Germinal center (tissue), 1 donor: ENCODE measurements around the gene PLOD2.

Source experiments
- DNase-seq: peaks from one replicate; pipeline ENCODE4 v3.0.0; 2012; ENCODE audit warnings: mixed read lengths, low spot score

Gene PLOD2

DNA sequence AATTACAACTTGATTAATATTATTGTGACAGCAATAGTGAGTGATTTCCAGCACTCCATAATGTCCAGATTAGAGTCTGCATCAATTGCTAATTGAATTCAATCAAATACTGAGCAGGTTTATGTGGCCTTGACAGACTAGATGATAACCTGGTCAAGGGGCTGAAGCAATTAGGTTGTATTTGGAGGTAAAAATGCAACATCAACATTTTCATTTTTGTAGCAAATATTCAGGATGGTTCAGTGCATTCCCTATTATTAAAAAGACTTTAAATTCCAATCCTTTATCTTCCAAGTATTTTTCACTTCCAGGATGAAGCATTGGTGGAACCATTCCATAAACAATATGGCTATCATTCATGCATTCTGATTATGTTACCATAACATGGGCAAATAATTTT is 120.4 kb downstream of the PLOD2 start:
- no peak for DNase-seq

DNA sequence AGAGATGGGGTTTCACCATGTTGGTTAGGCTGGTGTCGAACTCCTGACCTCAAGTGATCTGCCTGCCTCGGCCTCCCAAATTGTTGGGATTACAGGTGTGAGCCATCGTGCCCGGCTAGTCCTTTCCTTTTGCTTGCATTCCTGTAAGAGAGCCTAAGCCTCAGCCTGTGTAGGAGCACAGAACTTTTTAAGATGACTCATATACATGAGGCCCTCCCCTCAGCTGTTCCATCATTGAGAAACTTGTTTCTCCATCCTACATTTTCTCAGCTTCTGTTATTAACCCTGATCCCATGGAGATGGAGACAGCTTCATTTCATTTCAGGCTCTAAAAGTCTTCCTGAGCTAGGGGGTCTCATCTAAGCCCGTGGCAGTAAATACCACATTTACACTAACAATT is 123.3 kb downstream of the PLOD2 start:
- DNase-seq = no peak

DNA sequence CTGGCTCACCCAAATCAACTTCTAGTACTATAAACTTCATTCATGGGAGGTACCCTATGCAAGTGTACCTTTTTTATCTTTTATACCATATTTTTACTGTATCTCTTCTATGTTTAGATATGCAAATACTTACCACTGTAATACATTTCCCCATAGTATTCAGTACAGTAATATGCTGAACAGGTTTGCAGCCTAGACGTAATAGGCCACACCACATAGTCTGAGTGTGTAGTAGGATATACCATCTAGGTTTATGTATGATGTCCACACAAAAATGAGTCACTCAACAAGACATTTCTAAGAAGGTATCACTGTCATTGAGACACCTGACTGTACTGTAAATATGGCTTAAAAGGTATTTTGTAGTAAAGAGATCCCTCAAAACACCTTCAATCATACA is 124.7 kb downstream of the PLOD2 start:
- DNase-seq = no peak

DNA sequence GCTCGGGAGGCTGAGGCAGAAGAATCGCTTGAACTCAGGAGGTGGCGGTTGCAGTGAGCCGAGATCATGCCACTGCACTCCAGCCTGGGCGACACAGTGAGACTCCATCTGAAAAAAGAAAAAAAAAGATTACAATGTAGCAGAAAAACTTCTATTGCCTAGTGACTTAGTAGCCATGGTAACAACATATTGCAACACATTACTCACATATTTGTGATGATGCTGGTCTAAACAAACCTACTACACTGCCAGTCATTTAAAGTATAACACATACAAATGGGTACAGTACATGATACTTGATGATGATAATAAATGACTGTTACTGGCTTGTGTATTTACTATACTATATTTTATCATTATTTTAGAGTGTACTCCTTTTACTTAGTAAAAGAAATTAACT is 125.6 kb downstream of the PLOD2 start:
- no peak for DNase-seq

DNA sequence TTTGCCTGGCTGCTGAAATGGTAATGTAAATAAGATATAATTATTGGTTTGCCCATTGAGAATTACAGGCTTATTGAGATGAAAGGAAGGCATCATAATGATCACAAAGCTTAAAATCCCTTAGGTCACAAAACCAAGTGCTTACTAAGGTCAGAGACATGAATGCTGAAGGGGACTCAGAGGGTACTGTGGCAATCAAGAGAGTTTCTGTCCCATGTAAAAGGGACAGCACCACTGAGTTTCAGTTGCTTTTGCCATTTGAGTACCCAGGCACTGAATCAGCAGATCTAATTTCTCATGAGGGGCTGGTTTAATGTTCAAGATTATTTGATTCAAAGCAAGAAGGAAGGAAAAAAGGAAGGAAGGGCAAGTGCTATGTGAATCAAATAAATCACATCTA is 127.0 kb downstream of the PLOD2 start:
- DNase-seq = no peak

DNA sequence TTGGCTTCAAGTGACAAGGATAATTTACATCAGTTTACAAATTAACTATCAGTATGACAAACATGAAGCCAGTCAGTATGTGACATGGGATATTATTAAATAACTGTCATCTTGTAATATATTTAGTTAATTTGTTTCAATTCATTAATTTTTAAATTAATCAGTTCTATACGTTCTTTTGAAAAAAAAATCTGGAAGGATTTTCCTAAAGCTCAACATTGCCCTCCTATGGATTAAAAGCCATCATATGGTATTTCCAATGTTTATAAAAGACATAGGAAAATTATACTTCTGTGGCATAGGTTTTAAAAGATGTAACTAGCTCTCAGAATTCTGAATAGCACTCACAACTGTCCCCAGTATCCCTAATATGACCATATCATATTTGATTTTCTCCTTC is 134.4 kb downstream of the PLOD2 start:
- no peak for DNase-seq

DNA sequence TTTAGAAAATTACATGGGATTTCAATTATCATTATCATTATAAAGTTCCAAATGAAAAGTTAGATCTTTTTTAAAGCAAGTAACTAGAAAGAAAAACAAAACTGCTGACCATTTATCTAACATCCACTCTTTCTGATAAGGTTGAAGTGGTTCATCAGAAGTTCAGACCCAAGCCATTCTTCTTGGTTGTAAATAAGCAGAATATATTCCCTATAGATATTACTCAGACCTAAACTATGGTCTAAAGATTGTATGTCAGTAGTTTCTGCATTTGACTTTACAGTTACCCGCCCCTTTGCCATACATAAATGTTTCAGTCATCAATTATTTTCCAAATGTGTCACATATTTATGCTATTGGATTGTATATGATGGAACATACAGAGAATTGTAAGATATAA is 136.7 kb downstream of the PLOD2 start:
- DNase-seq = no peak

DNA sequence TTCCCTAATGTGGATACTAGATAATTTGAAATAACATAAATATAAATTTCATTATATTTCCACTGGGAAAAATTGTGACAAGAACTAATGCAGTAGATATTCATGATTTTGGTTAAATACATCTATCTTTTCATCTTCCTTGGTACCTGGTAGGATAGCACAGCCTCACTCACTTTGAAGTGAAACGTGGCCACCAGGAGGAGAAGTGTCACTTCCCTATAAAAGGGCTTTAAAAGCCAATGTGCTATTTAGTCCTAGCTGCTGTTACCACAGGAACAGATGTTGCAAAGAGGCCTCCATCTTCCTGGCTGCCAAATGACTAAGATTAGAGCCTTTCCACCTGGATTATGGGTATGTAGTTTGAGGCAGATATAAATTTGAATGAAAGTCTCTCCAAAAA is 140.0 kb downstream of the PLOD2 start:
- DNase-seq = no peak

DNA sequence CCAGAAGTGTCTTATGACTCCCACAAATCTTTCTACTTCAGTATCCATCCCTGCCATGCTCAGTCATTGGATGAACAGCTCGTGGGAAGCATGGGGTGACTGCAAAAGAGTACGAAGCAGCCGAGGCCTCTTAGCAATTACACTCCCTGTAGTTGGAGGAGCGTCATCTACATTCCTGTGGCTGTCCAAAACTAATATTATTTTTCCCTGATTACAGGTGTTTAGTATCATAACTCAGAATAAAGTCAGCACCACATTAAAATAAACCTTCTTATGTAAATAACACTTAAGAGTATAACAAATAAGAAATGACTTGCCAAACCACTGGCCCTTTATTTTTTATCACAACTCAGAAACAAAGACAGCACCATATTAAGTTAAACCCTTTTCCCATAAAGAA is 141.5 kb downstream of the PLOD2 start:
- no peak for DNase-seq
